H1 (cell line): Measurements from ENCODE around the gene TRDMT1. TPM values are rescaled to one million over a fixed set of nuclear protein-coding genes. Genes with fewer than 3 reads are reported as not detected.

Experiments used
- CTCF ChIA-PET: fragments of 300-600 bp; sonication (Branson Sonifier 250); formaldehyde crosslinking; loops from one replicate; lab custom pipeline; 2021; ENCODE audit not compliant: partially characterized antibody; lab: Charles Lee
- POLR2A ChIA-PET: fragments of 300-600 bp; sonication (Branson Sonifier 250); formaldehyde crosslinking; loops from one replicate; lab custom pipeline; 2021; ENCODE audit warnings: inconsistent platforms; ENCODE audit not compliant: partially characterized antibody; lab: Charles Lee
- DNase-seq, 2 experiments: peaks; one replicate each; pipeline versions ENCODE4 v3.0.0 to v3.0.0-alpha.2; 2010 to 2022; ENCODE audit warnings: low spot score in 2 of 2, low read depth in 1 of 2, mixed read lengths in 1 of 2
- FAIRE-seq: peaks from 2 replicates; lab custom pipeline; 2011; peaks lifted over from hg19 to GRCh38; lab: Jason Lieb, UNC
- H2AFZ ChIP-seq: 2 replicates; pipeline ENCODE4 v1.8.1; 2012; ENCODE audit warnings: low read length, inconsistent platforms
- H2AK5ac ChIP-seq: 2 replicates; pipeline ENCODE4 v1.6.1; 2013; ENCODE audit warnings: low read depth, low read length
- H2BK120ac ChIP-seq: replicated peaks from 2 replicates; pipeline ENCODE3; 2013; ENCODE audit warnings: low read depth, low read length, inconsistent platforms
- H2BK12ac ChIP-seq: 2 replicates; pipeline ENCODE4 v1.6.1; 2013; ENCODE audit warnings: low read depth, low read length
- H2BK15ac ChIP-seq: 2 replicates; pipeline ENCODE4 v1.6.1; 2013; ENCODE audit warnings: low read length
- H2BK20ac ChIP-seq: 2 replicates; pipeline ENCODE4 v1.6.1; 2013; ENCODE audit warnings: low read length
- H2BK5ac ChIP-seq: 2 replicates; pipeline ENCODE4 v1.6.1; 2013; ENCODE audit warnings: low read depth, low read length
- H3K14ac ChIP-seq: 2 replicates; pipeline ENCODE4 v1.6.1; 2013; ENCODE audit warnings: inconsistent platforms; ENCODE audit not compliant: insufficient read length
- H3K18ac ChIP-seq: 2 replicates; pipeline ENCODE4 v1.6.1; 2013; ENCODE audit warnings: low read length; ENCODE audit errors: extremely low read depth
- H3K23ac ChIP-seq: 2 replicates; pipeline ENCODE4 v1.6.1; 2013; ENCODE audit warnings: inconsistent platforms; ENCODE audit not compliant: insufficient read length
- H3K23me2 ChIP-seq: 2 replicates; pipeline ENCODE4 v1.6.1; 2013; ENCODE audit warnings: low read depth, low read length
- H3K27ac ChIP-seq: 2 replicates; pipeline ENCODE4 v1.6.1; 2011; ENCODE audit warnings: low read depth, low read length, inconsistent platforms
- H3K27me3 ChIP-seq, 4 experiments: replicated peaks in 1 of 4; 1 replicate in 1 of 4; 2 replicates in 3 of 4; pipeline versions ENCODE4 v1.6.1 to v1.8.1; 2011 to 2013; ENCODE audit warnings: low read length in 3 of 4, mild to moderate bottlenecking in 3 of 4, inconsistent platforms in 2 of 4, mixed read lengths in 2 of 4, moderate library complexity in 1 of 4; ENCODE audit not compliant: control insufficient read depth in 3 of 4, insufficient read depth in 3 of 4; ENCODE audit errors: extremely low read depth in 1 of 4
- H3K36me3 ChIP-seq, 4 experiments: 2 replicates each; pipeline versions ENCODE4 v1.6.1 to v1.8.1; 2011 to 2013; ENCODE audit warnings: mild to moderate bottlenecking in 4 of 4, low read length in 3 of 4, moderate library complexity in 2 of 4, control low read depth in 1 of 4, inconsistent platforms in 1 of 4; ENCODE audit not compliant: insufficient read depth in 4 of 4, control insufficient read depth in 2 of 4
- H3K4ac ChIP-seq: replicated peaks from 2 replicates; pipeline ENCODE3; 2013; ENCODE audit warnings: low read length, low read depth, mixed read lengths, inconsistent platforms; ENCODE audit not compliant: insufficient read length
- H3K4me1 ChIP-seq, 4 experiments: replicated peaks in 1 of 4; 1 replicate in 1 of 4; 2 replicates in 3 of 4; pipeline versions ENCODE4 v1.6.1 to v1.8.1; 2011 to 2013; ENCODE audit warnings: low read length in 3 of 4, inconsistent platforms in 2 of 4, mixed read lengths in 1 of 4; ENCODE audit not compliant: insufficient read depth in 4 of 4, control insufficient read depth in 3 of 4
- H3K4me2 ChIP-seq, 2 experiments: 2 replicates each; pipeline versions ENCODE4 v1.6.1 to v1.8.1; 2011 to 2013; ENCODE audit warnings: low read depth in 2 of 2, low read length in 2 of 2, control low read depth in 1 of 2, inconsistent platforms in 1 of 2, mild to moderate bottlenecking in 1 of 2; ENCODE audit not compliant: insufficient read depth in 1 of 2
- H3K4me3 ChIP-seq, 4 experiments: fragments of 200-600, 300-600 bp in 1 of 4; sonication (generic), shearing (Covaris generic), sonication (Bioruptor Twin) in 1 of 4; 2 replicates each; pipeline versions ENCODE4 v1.5.1 to v1.8.1; 2011 to 2016; ENCODE audit warnings: low read length in 4 of 4, low read depth in 3 of 4, control low read depth in 2 of 4, inconsistent platforms in 2 of 4, mild to moderate bottlenecking in 2 of 4, mixed read lengths in 1 of 4, moderate library complexity in 1 of 4; ENCODE audit not compliant: insufficient read depth in 2 of 4; ENCODE audit errors: extremely low read depth in 1 of 4
- H3K56ac ChIP-seq: replicated peaks from 2 replicates; pipeline ENCODE3; 2013; ENCODE audit warnings: low read depth, mild to moderate bottlenecking, mixed read lengths, low read length, inconsistent platforms; ENCODE audit not compliant: insufficient read length
- H3K79me1 ChIP-seq: 2 replicates; pipeline ENCODE4 v1.6.1; 2013; ENCODE audit warnings: low read depth, low read length, control low read depth
- H3K79me2 ChIP-seq, 2 experiments: 2 replicates each; pipeline versions ENCODE4 v1.6.1 to v1.8.1; 2012 to 2013; ENCODE audit warnings: low read length in 2 of 2, mild to moderate bottlenecking in 2 of 2, inconsistent platforms in 1 of 2; ENCODE audit not compliant: insufficient read depth in 2 of 2, control insufficient read depth in 1 of 2
- H3K9ac ChIP-seq, 4 experiments: replicated peaks in 1 of 4; 1 replicate in 1 of 4; 2 replicates in 3 of 4; pipeline versions ENCODE4 v1.6.1 to v1.8.1; 2011 to 2013; ENCODE audit warnings: low read depth in 3 of 4, low read length in 3 of 4, control low read depth in 2 of 4, mild to moderate bottlenecking in 2 of 4, moderate library complexity in 2 of 4, inconsistent platforms in 1 of 4; ENCODE audit errors: extremely low read depth in 1 of 4
- H3K9me3 ChIP-seq, 2 experiments: 2 replicates each; pipeline versions ENCODE4 v1.6.1 to v1.8.1; 2012 to 2013; ENCODE audit warnings: mild to moderate bottlenecking in 2 of 2, moderate library complexity in 2 of 2, control low read depth in 1 of 2, inconsistent platforms in 1 of 2, low read depth in 1 of 2, low read length in 1 of 2, mixed read lengths in 1 of 2; ENCODE audit not compliant: insufficient read depth in 2 of 2
- H4K20me1 ChIP-seq, 2 experiments: replicated peaks in 1 of 2; 2 replicates each; pipeline versions ENCODE3 to v1.8.1; 2011 to 2013; ENCODE audit warnings: inconsistent platforms in 2 of 2, low read length in 2 of 2, mild to moderate bottlenecking in 1 of 2; ENCODE audit not compliant: insufficient read depth in 2 of 2, control insufficient read depth in 1 of 2
- H4K5ac ChIP-seq: 2 replicates; pipeline ENCODE4 v1.6.1; 2013; ENCODE audit warnings: low read length, low read depth, mixed read lengths, inconsistent platforms; ENCODE audit not compliant: insufficient read length
- H4K8ac ChIP-seq: 2 replicates; pipeline ENCODE4 v1.8.0; 2013; ENCODE audit warnings: mild to moderate bottlenecking, moderate library complexity, low read length, inconsistent platforms; ENCODE audit not compliant: insufficient read depth; ENCODE audit errors: extremely low read depth
- H4K91ac ChIP-seq: replicated peaks from 2 replicates; pipeline ENCODE3; 2013; ENCODE audit warnings: low read length, mixed read lengths, inconsistent platforms; ENCODE audit not compliant: insufficient read length
- BCL11A ChIP-seq, 2 experiments: IDR thresholded peaks; one replicate each; pipeline ENCODE4 v1.6.1; 2011; ENCODE audit warnings: low read depth in 2 of 2, low read length in 2 of 2, mild to moderate bottlenecking in 2 of 2
- BRCA1 ChIP-seq: IDR thresholded peaks from 2 replicates; pipeline ENCODE4 v1.6.1; 2012; ENCODE audit warnings: low read depth, low read length, improper control_type of control experiment
- HDAC2 ChIP-seq, 2 experiments: fragments of 300-600 bp in 1 of 2; sonication (generic) in 1 of 2; IDR thresholded peaks; 2 replicates each; pipeline ENCODE4 v1.6.1; 2011 to 2012; ENCODE audit warnings: low read depth in 2 of 2, low read length in 2 of 2, mild to moderate bottlenecking in 2 of 2, moderate library complexity in 2 of 2, borderline replicate concordance in 1 of 2, inconsistent platforms in 1 of 2
- RXRA ChIP-seq: IDR thresholded peaks from 2 replicates; pipeline ENCODE4 v1.6.1; 2011; ENCODE audit warnings: low read depth, mild to moderate bottlenecking, low read length, moderate library complexity; ENCODE audit not compliant: insufficient read depth
- SP2 ChIP-seq: IDR thresholded peaks from 2 replicates; pipeline ENCODE4 v1.6.1; 2012; ENCODE audit warnings: mild to moderate bottlenecking, low read length, inconsistent platforms
- WGBS, 2 experiments: shearing (Covaris generic) in 1 of 2; methylation state at CpG; one replicate each; pipeline versions ENCODE4 v1.1.6 to v1.1.7; 2013 to 2015; ENCODE audit warnings: low lambda C conversion rate in 2 of 2, mixed read lengths in 2 of 2, inconsistent platforms in 1 of 2, low coverage in 1 of 2, missing lambda C conversion rate in 1 of 2; ENCODE audit not compliant: insufficient replicate concordance in 2 of 2, insufficient coverage in 1 of 2, insufficient read length in 1 of 2; ENCODE audit errors: extremely low coverage in 1 of 2, missing lambda C conversion rate in 1 of 2; 5-methylcytosine and 5-hydroxymethylcytosine counted together
- polyA plus RNA-seq, 7 experiments: library from polyadenylated mRNA; depleted of rRNA in 3 of 7; stranded (reverse) in 5 of 7; unstranded in 2 of 7; fragments of >200 nt in 5 of 7; fragments of 200-250 nt in 2 of 7; gene quantifications; 1 replicate in 5 of 7; 2 replicates in 1 of 7; 4 replicates in 1 of 7; pipeline versions ENCODE4 v1.2.1 to v1.2.3, GENCODE V29; 2011 to 2013; ENCODE audit warnings: missing spikeins in 2 of 7, mixed read lengths in 2 of 7
- total RNA-seq: library from RNA; stranded (reverse); fragmentation: NEBNext Ultra II Directional; extraction: Animal tissue kit (Norgen Biotek cat#: 25700); gene quantifications from 2 replicates; pipeline ENCODE4 v1.2.1, GENCODE V29; 2021

Gene TRDMT1
- total and polyA plus RNA-seq, 2 of the 8 experiments (the other 6 are each of a cell fraction or from before 2014, with no cell fraction given) = 7.4 to 21.4 TPM

DNA sequence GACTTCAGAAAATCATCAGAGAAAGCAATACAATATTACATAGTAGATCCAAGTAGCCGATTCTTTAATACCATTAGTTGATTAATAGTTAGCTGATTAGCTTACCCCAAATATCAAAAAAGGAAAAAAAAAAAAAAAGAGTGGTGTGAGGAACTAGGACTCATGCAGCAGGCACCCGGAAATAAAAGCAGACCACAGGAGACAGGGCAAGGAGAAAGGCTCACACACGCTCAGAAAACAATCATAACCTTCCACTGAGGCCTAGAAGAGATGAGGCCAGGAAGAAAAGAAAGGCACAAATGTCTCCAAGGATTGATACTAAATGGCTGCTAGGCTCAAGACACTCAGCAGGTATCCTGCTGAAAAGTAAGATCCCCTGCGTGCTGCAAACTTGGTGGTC lies 25.9 kb downstream of the TRDMT1 start:
- Histone ChIP-seq H4K5ac (no peak overlapping the region), H3K27ac (no peak overlapping the region), H2BK15ac (no peak overlapping the region), H3K14ac (no peak overlapping the region), H3K9ac (no peak overlapping the region; a peak in 1 of 7 replicates), H3K23ac (no peak overlapping the region), H2AFZ (no peak overlapping the region), H3K23me2 (no peaks in the 10 kb centered on the region; the same call in 1 of the 2 replicates), H3K27me3 (no peaks in the 10 kb centered on the region), H3K4ac (no peak overlapping the region), H3K79me1 (no peaks in the 10 kb centered on the region; the same call in 1 of the 2 replicates), H3K4me3 (no peak overlapping the region), H2BK20ac (no peak overlapping the region), H4K20me1 (no peaks in the 10 kb centered on the region), H2BK5ac (no peak overlapping the region), H3K9me3 (no peaks in the 10 kb centered on the region), H3K79me2 (no peaks in the 10 kb centered on the region), H3K36me3 (peaks cover 0 to 5% (median 0%) of the 10 kb centered on the region in 4 experiments; a peak in 2 of 8 replicates), H4K8ac (no peak overlapping the region), H2AK5ac (no peak overlapping the region), H3K4me1 (peaks cover 0 to 6% (median 0%) of the 10 kb centered on the region in 4 experiments; a peak in 1 of 7 replicates), H3K18ac (no peak overlapping the region), H2BK12ac (no peak overlapping the region), H3K56ac (no peak overlapping the region), H3K4me2 (no peak overlapping the region), H2BK120ac (no peak overlapping the region), H4K91ac (no peak overlapping the region)
- WGBS, 2 experiments = 74% methylated on average over 4 of the region's 4 CpGs; no CpG with 5 or more reads in 1 of the 2 experiments
- ChIA-PET CTCF (no interaction called here), POLR2A (no interaction called here)
- peak; percentile 7 for FAIRE-seq
- no peak for DNase-seq
- TF ChIP-seq BCL11A (IDR thresholded peaks at IDR 0.05; ENCODE audit: low read depth in 2 of 2, low read length in 2 of 2) (no peak), RXRA (no peak), SP2 (no peak), BRCA1 (no peak), HDAC2 (IDR thresholded peaks at IDR 0.05; ENCODE audit: borderline replicate concordance in 1 of 2, low read depth in 2 of 2, low read length in 2 of 2) (no peak)
